NCI-H1417 (cell line): ENCODE data around the gene FGF11.
A peak's percentile ranks its signal among the peaks of the same experiment; 100 is the strongest.
"Not testable (repeated sequence)": the region's sequence is repeated elsewhere in the genome, so short reads cannot be mapped to it uniquely, and the experiment has no call there.

Experiments used
- DNase-seq, 3 experiments: peaks; one replicate each; lab custom pipeline; 2025; lab: John Stamatoyannopoulos, UW

The FGF11 gene

DNA sequence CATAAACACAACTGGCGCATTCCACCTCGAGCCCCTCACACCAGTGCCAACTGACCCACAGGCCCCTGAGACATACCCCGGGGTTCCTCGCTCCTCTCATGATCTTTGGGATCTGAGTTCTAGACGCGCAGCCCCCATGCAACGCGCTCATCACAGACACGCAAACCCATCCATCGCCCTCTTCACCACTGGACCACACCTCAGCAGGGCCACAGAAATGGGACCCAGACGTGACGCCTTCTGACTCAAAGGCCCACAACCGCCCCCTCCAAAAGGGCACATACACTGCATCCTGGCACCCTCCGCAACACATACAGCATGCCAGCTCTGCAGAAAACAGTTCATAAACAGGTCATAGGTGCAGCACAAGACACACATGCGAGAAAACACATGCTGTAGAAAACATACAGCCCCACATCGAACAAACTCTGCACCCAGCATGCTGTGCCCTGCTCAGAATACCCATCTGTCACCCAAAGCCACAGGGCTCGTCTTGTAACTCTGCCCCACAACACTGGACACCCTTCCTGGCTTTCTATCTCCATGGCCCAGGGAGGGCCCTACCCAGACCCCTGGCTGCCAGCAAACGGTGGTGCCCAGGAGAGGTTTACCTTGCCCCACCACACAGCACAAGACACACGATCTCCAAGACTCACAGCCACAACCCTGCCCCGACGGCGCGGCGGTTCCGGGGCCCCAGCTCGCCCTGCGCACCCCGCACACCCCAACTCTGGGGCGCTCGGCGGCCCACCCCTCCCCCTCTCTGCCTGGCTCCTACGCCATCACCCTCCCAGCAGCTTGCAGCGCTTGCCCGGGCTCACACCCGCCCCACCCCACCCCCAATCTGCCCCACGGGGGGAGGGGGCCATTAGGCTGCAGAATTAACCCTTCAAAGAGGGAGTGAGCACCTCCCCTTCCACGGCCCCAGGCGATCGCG lies 39.2 kb downstream of the FGF11 start:
- peak in 2 of 3 experiments; percentile 40 to 47 for DNase-seq

DNA sequence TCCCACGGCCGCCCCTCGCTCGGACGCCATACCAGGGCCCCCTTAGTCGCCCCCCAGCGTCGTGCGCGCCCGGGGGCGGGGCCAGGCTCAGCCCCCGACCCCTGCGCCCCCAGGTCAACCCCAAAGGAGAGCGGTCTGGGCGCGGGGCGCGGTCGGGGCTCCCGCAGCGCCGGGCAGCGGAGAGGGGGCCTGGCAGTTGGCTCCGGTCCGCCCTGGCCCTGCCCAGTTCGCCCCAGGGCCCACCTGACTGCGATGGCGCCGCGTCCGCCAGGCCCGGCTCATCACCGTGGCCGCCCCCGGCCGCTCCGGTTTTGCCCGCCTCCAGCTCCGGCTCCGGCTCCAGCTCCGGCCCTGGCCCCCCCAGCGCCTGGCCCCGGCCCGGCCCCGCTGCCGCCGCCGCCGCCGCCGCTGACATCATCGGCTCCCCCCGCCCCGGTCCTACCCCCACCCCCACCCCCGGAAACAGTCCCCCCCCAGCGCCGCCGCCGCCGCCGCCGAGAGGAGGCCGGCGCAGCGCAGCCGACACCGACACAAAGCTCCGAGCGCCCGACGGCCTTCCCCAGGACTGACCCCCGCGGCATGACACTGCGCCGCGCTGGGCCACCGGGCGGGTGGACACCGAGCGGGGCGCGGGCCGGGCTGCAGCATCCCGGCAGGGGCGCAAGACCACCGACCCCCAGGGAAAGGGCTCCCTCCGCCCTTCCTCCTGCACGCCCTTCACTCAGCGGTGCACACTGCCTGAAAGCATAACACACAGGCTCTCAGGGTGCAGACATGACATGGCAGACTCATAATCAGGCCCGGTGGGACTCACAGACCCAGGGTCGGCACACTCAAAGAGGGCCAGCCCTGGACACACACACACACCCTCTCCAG lies 40.1 kb downstream of the FGF11 start, which contains the start of gene ZBTB4:
Gene ZBTB4 (minus strand): TSS at position 419 of the 876 bp plus-strand sequence. CDS start 12,830 bp downstream, outside the sequence.
- DNase-seq: peak; percentile 3 to 57 (median 53)

DNA sequence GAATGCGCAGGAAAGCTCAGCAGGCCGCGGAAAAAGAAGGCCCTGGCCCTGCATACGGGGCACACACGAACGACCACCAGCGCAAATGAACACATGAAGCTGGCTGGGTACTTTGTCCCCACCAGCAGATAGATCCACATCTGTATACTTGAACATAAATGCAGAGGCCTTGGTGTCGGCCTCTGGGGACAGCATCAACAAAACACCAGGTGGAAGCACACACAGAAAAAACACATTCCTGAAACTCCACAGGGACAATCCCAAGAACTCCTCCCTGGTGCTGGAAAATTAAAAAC lies 40.7 kb downstream of the FGF11 start:
- no peak for DNase-seq

DNA sequence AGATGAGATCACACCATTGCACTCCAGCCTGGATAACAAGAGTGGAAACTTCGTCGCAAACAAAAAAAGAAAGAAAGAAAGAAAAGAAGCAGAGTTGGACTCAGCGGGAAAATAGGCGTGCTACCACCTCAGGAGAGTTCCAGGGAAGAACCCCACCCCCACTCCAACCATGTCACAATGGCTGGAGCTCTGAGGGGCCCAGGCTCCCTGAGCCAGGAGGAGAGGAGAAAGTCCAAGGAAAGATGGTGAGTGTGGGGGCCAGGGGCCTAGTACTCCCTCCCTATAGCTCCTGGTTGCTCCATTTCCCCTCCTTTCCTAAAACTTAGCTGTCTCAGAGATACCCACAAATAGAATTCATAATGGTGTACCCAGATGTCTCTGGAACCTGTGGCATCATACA lies 42.0 kb downstream of the FGF11 start, which contains the start of gene SLC35G6:
Gene SLC35G6 (plus strand): TSS at position 172 of the 400 bp plus-strand sequence. CDS start 71 bp downstream, at position 243.
- DNase-seq: not testable (repeated sequence)

DNA sequence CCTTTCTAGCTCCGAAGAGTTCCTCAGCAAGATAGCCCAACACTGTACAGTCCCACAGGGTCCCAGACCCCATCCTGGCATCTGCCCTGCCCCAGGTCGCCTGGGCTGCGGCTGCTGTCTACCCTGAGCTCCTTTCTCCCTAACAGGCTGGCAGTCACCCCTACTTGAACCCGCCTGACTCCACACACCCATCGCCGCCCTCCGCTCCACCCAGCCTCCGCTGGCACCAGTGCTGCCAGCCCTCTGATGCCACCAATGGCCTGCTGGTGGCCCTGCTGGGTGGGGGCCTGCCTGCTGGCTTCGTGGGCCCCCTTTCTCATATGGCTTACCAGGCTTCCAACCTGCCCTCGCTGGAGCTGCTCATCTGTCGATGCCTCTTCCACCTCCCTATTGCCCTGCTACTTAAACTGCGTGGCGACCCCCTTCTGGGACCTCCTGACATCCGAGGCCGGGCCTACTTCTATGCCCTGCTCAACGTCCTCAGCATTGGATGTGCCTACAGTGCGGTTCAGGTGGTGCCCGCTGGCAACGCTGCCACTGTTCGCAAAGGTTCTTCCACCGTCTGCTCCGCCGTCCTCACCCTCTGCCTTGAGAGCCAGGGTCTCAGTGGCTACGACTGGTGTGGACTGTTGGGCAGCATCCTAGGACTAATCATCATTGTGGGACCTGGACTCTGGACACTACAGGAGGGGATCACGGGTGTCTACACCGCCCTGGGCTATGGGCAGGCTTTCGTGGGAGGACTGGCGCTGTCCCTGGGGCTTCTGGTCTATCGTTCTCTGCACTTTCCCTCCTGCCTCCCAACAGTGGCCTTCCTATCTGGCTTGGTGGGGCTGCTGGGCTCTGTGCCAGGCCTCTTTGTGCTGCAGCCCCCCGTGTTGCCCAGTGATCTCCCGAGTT lies 42.8 kb downstream of the FGF11 start:
- not testable (repeated sequence) for DNase-seq

DNA sequence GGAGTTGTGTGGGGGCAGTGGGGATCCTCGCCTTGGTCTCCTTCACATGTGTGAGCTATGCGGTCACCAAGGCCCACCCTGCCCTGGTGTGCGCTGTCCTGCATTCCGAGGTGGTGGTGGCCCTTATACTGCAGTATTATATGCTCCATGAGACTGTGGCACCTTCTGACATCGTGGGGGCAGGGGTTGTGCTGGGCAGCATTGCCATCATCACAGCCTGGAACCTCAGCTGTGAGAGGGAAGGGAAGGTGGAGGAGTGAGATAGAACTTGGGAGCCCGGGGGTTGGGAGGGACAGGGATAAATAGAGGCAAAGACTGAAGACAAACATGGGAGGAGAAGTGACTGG lies 43.4 kb downstream of the FGF11 start:
- not testable (repeated sequence) for DNase-seq

DNA sequence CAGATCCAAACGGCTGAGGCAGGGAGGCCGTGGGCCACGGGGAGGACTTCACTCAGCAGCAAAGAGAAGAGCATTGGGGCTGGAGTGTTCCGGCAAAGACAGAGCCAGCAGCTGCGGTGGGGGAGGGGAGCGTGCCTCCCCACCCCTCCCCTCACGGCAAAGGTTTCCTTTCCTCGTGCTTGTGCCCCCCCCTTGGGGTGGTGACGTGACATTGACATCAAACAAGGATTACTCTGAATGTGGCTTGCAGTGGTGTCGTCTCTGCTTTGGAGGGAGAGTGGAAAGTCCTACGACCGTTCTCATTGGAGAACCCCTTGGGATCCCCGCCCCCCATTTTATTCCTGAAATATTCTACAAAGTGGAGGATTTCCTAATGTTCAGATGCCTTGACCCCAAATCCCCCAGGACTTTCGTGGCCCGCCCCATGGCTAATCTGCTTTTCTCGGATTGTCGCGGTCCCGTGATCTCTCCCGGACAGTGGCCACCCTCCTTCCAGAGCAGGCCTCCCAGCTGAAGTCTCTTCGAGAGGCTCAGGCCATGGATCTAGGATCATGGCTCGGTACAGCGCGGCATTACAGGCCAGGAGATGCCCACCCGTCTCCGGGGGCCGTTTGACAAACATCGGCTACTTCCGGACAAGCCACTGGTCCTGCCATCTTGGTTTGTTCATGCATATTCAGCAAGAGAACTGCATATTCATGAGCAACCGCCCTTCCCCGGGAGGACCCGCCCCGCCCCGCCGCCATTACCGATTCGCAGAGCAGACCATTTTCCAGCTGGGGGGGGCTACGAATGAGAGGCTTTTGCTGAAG lies 44.1 kb downstream of the FGF11 start:
- DNase-seq: peak; percentile 68 to 97 (median 93)

DNA sequence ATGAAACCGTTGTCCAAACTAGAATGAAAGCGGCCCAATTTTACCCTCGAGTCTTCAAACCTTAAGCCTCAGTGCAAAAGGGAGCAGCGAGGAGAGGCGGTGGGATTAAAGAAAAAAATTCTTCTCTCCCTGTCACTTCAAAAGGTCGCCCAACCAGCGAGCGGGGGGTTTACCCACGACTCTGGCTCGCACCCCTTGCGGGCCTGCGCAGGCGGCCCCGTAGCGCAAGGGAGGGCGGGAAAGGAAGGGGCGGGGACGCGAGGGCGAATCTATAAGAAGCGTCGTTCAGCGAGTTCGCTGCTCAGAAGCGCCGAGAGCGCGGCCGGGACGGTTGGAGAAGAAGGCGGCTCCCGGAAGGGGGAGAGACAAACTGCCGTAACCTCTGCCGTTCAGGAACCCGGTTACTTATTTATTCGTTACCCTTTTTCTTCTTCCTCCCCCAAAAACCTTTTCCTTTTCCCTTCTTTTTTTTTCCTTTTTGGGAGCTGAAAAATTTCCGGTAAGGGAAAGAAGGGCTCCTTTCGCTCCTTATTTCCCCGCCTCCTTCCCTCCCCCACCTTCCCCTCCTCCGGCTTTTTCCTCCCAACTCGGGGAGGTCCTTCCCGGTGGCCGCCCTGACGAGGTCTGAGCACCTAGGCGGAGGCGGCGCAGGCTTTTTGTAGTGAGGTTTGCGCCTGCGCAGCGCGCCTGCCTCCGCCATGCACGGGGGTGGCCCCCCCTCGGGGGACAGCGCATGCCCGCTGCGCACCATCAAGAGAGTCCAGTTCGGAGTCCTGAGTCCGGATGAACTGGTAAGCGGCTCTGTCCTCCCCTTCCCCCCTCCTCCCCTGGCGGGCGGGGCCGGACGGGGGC lies 45.0 kb downstream of the FGF11 start, which contains the start of gene POLR2A:
Gene POLR2A (plus strand): TSS at position 300 of the 852 bp plus-strand sequence.
- DNase-seq: peak; percentile 91 to 97 (median 93)

DNA sequence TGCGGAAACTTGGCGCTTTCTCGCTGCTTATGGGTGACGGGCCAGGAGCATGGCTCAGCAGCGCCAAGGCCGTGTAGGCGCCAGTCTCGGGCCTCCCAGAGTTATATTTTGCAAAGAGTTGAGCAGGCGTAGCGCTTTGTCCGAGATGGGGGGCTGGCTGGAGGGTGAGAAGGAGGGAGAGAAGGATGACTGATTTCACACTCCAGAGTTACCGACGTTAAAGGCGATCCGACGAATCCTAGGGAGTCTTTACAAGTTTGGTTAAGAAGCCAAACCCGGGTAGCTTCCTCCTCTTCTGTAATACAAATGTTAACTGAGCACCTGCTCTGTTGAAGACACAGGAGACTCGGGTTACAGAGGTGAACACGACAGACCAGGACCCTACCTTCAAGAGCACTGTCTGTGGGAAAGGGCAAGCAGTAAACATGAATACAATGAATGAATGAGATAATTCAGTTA lies 45.6 kb downstream of the FGF11 start:
- DNase-seq: no peak

DNA sequence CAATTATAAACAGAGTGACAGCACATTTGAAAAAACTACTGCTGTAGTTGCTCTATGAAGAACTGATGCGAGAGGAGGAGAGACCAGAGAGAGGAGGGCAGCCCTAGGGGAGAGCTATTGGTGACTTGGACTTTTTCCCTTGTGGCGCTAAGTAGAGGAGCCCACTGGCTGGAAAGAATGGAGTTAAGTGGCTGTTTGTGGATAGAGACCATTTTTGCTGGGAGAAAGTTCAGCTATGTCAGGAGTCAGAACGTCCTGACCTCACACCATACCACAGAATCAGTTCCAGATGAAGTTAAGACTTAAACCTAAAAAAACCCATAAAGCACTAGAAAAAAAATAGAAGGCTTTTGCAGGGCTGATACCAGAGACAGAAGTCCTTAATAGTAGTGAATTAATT lies 46.9 kb downstream of the FGF11 start:
- DNase-seq: no peak

DNA sequence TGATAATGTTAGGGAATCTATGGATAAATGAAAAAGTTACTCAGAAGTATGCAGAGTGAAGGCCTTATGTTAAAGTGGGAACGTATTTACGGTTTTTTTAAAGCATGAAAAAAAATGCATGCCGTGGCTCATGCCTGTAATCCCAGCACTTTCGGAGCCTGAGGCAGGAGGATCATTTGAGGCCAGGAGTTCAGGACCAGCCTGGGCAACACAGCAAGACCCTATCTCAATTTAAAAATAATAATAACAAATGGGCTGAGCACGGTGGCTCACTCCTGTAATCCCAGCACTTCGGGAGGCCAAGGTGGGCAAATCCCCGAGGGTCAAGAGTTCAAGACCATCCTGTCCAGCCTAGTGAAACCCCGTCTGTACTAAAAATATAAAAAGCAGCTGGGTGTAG lies 50.8 kb downstream of the FGF11 start:
- DNase-seq: no peak

DNA sequence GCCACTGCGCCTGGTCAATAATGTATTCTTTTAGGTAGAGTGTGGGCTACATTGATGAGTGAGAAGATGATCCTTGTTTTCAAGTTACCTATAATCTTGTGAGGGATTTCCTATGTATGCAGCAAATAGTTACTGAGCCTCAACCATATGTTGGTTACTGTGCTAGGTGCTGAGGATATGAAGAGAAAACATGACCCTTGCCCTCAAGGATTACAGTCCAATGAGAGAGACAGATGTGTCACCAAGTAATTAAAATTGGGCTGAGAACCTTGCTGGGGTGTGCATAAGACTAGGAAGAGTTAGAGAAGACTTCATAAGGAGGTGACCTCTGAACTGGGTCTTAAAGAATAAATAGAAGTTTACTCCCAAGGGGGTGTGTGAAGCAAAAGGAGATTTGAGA lies 52.3 kb downstream of the FGF11 start:
- no peak for DNase-seq

DNA sequence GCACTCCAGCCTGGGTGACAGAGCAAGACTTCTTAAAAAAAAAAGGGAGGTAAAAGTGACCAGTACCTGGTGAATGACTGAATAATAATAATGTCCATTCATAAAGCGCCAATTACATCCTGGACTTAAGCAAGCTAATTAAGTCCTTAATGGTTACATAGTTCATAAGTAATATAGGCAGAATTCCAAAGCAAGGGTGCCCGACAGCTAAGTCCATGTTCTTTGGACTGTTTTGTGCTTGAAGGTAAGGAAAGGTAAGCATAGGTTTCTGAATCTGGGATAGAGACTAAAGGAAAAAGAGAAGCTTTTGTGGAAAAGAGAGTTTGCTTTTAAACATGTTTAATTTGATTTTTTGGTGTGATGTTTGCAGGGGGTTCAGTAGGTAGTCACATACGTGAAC lies 54.6 kb downstream of the FGF11 start:
- DNase-seq: no peak
